ENCODE results near the gene ZNF280B.
"Not testable (repeated sequence)": the region's sequence is repeated elsewhere in the genome, so short reads cannot be mapped to it uniquely, and the experiment has no call there.

Gene ZNF280B

GRCh38 chr22:22462813-22463567, 45.6 kb downstream of the ZNF280B start:
- DNase-seq: peak; percentile 1

DNA sequence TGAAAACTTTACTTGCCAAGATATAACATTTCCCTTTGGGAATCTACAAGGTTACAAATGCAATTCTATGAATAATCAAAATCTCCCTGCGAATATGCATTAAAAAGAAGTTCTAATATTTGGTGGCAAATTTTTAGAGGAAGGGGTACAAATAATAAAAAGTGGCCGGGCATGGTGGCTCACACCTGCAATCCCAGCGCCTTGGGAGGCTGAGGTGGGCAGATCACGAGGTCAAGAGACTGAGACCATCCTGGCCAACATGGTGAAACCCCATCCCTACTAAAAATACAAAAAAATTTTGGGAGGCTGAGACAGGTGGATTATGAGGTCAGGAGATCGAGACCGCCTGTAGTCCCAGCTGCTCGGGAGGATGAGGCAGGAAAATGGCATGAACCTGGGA, 47.0 kb downstream of the ZNF280B start:
- no peak for DNase-seq

- no peak for DNase-seq
Measured at GRCh38 chr22:22461111-22461510, 47.4 kb downstream of the ZNF280B start.

- no peak for DNase-seq
Measured at GRCh38 chr22:22460635-22461034, 47.9 kb downstream of the ZNF280B start.

- no peak for DNase-seq
Measured at GRCh38 chr22:22460060-22460459, 48.5 kb downstream of the ZNF280B start.

DNA sequence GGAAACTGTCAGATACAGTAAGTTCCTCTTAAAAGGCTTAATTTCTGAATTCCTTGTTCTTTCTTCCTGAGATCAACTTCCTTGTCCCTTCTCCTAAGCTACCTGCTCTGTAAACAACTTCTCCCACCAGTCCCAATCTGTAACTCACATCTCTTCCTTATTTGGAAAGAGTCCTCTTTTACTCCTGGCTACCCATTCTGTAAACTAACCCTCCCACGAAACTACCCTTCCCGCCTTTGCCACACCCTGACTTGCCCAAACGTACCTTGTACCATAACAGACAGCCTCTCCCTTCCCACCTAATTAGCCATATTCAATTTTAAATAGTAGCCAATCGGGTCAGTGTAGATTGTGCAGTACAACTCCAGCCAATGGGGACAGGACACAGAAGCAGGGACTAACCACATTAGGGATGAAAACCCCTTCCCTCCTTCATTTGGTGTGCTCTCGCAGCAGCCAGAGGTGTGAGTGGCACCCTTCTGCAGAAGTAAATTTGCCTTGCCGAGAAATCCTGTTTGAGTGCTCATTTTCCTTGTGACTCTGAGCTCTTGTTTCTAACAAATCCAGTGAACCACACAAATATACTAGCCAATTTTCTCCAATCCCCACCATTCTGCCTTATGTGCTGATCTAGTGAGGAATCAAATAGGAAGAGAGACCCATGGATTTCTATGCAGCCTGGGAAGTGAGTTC, 49.5 kb downstream of the ZNF280B start:
- no peak for DNase-seq

- no peak for DNase-seq
Measured at GRCh38 chr22:22458387-22458786, 50.2 kb downstream of the ZNF280B start.

- DNase-seq: no peak
Measured at GRCh38 chr22:22454997-22455396, 53.5 kb downstream of the ZNF280B start.

DNA sequence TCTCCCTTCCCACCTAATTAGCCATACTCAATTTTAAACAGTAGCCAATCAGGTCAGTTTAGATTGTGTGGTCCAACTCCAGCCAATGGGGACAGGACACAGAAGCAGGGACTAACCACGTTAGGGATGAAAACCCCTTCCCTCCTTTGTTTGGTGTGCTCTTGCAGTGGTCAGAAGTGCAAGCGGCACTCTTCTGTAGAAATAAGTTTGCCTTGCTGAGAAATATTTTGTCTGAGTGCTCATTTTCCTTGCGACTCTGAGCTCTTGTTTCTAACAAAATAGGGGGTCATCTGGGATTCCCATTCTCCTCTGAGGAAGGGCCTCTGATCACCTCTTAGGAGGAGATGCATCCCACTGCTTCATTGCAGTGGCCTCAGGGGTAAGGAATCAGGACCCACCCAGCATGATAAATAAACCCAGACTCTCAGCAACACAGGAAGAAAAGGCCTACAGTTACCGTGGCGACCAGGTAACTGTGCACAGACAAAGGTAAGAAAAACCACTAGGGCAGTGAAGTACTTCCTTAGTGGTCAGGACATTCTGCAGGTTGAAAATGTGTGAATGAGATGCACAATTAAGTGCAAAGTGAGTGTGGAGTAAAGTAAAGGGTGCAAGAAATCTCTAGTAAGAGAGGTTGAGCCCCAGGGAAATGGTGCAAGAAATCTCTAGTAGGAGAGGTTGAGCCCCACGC, 55.4 kb downstream of the ZNF280B start:
- DNase-seq: no peak

GRCh38 chr22:22452211-22452610, 56.3 kb downstream of the ZNF280B start:
- no peak for DNase-seq

DNA sequence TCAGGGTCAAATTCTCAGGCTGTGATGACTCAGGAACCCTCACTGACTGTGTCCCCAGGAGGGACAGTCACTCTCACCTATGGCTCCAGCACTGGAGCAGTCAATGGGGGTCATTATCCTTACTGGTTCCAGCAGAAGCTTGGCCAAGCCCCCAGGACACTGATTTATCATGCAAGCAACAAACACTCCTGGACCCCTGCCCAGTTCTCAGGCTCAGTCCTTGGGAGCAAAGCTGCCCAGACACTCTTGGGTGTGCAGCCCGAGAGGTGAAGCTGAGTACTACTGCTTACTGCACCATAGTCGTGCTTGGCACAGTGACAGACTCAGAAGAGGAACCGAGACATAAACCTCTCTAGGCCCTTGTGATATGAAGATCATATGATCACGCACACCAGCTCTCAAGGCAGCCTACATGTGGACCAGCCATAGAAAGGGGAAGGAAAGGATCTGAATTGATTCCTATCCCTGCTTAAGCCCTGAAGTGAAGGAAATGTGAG, 58.2 kb downstream of the ZNF280B start:
- no peak for DNase-seq

DNA sequence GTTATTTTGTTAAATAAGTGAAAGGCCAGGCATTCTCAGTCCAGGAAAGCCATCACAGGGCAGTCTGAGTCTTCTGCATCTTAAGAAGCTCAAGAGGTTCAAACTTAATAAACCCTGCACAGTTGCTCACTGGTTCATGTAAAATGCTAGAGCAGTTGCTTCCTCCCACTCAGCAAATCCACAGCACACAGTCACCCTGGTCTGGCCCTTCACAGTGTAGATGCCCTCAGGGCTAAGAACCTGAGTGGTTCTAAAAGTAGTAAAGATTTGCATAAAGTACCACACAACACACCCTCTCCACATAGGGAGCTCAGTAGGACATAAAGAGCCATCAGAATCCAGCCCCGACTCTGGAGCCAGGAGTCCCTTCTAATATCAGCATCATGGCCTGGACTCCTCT, 58.7 kb downstream of the ZNF280B start:
- no peak for DNase-seq

GRCh38 chr22:22446517-22446916, 62.0 kb downstream of the ZNF280B start:
- DNase-seq: no peak

- DNase-seq: not testable (repeated sequence)
Measured at GRCh38 chr22:22444007-22444589, 64.4 kb downstream of the ZNF280B start.

DNA sequence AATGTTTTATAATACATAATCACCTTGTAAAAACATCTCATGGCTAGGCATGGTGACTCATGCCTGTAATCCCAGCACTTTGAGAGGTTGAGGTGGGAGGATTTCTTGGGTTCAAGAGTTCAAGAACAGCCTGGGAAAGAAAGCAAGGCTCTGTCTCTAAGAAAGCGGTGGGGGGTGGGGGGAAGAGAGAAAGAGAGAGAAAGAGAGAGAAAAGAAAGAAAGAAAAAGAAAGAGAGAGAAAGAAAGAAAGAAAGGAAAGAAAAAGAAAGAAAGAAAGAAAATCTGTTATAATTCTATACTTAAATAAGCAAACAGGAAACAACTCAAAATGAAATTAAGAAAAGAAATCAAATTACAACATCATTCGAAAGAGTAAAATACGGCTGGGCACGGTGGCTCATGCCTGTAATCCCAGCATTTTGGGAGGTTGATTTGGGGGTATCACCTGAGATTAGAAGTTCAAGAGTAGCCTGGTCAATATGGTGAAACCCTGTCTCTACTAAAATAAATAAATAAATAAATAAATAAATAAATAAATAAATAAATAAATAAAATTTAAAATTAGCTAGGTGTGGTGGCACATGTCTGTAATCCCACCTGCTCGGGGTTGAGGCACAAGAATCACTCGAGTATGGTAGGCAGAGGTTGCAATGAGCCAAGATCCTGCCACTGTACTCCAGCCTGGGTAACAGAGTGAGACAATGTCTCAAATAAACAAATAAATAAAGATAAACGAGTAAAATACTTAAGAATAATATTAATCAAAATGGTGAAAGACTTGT, 65.4 kb downstream of the ZNF280B start:
- DNase-seq: no peak

DNA sequence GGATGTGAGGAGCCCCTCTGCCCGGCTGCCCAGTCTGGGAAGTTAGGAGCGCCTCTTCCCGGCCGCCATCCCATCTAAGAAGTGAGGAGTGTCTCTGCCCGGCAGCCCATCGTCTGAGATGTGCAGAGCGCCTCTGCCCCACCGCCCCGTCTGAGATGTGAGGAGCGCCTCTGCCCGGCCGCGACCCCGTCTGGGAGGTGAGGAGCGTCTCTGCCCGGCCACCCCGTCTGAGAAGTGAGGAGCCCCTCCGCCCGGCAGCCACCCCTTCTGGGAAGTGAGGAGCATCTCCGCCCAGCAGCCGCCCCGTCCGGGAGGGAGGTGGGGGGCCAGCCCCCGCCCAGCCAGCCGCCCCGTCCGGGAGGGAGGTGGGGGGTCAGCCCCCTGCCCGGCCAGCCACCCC, 66.9 kb downstream of the ZNF280B start:
- DNase-seq: not testable (repeated sequence)

DNA sequence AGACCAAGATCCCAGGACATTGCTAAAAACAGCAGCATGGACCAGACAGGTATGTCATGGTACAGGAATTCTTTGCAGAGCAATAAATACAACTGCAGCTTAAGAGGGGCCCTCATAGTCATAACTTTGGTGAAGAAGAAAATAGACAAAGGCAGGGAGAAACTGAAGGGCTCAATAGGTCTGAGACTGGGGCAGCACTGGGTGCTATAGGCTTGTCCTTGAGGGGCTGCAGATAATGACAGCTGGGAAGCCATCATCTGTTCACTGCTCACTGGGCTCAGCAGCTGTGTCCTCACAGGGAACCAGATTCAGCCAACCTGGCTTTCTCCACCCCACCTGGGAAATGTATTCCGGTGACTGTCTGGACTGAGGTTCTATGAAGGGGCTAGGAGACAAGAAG, 68.4 kb downstream of the ZNF280B start:
- DNase-seq: no peak

Data from NCI-H345 (cell line).